Measurements from ENCODE around the gene IKZF1.

DNA sequence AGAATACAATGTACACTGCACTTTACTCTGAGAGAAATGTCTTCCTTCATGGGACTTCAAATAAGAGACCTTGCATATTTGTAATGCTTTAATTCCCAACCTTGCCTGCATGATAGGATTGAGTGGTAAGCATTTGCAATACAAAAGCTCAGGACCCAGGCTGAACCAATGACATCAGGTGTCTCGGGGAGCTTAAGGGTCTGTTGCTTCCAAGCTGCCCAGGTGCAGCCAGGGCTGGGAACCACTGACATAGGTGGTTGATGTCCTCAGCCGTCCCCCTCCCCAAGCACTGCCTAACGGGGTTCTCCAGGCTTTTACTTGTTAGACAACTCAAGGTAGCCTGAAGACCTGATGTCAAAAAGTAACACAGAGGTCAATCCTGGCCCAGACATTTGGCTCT lies 116.5 kb downstream of the IKZF1 start:
- TF ChIP-seq, protein P1, sequence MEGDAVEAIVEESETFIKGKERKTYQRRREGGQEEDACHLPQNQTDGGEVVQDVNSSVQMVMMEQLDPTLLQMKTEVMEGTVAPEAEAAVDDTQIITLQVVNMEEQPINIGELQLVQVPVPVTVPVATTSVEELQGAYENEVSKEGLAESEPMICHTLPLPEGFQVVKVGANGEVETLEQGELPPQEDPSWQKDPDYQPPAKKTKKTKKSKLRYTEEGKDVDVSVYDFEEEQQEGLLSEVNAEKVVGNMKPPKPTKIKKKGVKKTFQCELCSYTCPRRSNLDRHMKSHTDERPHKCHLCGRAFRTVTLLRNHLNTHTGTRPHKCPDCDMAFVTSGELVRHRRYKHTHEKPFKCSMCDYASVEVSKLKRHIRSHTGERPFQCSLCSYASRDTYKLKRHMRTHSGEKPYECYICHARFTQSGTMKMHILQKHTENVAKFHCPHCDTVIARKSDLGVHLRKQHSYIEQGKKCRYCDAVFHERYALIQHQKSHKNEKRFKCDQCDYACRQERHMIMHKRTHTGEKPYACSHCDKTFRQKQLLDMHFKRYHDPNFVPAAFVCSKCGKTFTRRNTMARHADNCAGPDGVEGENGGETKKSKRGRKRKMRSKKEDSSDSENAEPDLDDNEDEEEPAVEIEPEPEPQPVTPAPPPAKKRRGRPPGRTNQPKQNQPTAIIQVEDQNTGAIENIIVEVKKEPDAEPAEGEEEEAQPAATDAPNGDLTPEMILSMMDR (IDR thresholded peaks at IDR 0.05 in 4 of 5, conservative IDR thresholded peaks at IDR 0.05 in 1 of 5), result no peak
- no peak for TF ChIP-seq POLR2A (IDR thresholded peaks at IDR 0.05)
